Endometrial microvascular endothelial cells (primary cell): ENCODE data around the gene POLN. TPM values are rescaled to one million over a fixed set of nuclear protein-coding genes. Genes with fewer than 3 reads are reported as not detected.
"Not testable (repeated sequence)": the region's sequence is repeated elsewhere in the genome, so short reads cannot be mapped to it uniquely, and the experiment has no call there.

Source experiments
- in situ Hi-C: cut with HindIII; loops from 2 replicates; pipeline ENCODE4 v1.10.0; 2017; ENCODE audit warnings: low sequenced_read_pairs, low pct_unique_long_range_greater_than_20kb; ENCODE audit errors: inconsistent ontology term
- total RNA-seq: library from RNA; depleted of rRNA; stranded (reverse); fragments of >200 nt; gene quantifications from one replicate; pipeline ENCODE4 v1.2.3, GENCODE V29; 2015; ENCODE audit errors: inconsistent ontology term

The POLN gene
- total RNA-seq, 1 donor from 2014 or later = 2.3 TPM

DNA sequence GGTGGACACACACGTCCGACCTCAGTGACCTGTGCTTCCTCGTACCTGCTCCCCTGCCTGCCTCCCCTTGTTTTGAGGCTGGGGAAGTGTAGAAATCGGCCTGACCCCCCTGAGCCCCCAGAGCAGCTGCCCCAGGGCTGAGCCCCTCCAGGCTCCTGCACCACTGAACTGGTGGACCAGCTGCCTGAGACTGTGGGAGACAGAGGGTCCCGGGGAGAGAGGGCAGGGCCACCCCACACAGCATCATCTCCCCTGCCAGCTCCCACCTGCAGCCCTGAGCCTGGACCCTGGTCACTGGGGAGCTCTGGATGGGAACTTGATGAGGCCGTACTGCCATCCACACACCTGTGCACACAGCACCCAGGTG lies 197.8 kb downstream of the POLN start:
- in situ Hi-C loops = no loop called here

DNA sequence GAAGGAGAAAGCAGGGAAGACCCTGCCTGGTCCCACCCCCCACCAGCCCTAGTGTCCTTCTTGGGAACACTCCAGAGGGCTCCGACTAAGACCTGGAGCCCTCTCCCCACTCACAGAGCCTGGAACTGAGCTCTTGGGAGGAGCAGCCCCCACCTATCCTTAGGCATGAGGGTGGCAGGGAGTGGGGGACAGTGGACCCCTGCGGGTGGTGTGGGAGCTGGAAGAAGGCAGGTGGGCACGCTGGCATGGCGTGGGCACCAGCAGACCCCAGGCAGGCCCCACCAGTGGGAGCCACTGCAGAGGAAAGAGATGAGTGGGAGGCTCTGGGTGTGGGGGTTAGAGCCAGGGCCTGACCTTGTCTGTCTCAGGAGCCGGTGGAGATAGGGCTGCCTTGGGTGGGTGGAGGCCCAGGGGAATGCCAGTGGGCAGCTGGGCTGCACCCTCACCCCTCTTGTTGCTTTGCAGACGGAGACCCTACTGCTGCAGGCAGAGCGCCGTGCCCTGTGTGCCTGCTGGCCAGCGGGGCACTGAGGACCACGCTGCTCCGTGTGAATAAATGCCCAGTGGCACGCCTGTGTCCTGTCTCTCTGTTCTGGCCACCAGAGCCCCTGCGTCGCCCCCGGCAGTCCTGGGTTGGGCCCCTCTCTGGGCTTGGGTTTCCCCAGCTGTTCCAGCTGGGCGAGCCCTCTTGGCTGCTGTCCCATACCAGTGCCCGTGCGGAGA lies 198.4 kb downstream of the POLN start:
- in situ Hi-C loops = no loop called here

DNA sequence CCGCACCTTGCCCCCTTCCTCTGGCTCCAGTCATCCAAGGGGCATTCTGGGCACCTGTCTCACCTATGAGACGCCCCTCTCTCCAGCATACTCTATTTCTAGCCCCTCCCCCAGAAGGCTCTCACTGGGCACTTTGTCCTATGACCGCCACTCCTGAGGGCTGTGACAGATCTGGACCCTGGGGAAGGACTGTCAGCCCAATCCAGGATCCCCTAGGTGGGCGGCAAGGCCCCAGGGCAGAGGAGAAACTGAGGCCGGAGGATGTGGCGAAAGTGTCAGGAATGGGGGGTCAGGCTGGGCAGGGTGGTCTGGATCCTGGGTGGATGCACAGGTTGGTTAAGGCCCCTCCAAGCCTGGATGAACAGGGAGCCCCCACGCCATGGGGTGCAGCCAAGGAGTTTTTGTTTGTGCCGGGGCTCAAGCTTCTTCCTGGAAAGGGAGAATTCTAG lies 198.9 kb downstream of the POLN start:
- in situ Hi-C loops = no loop called here

DNA sequence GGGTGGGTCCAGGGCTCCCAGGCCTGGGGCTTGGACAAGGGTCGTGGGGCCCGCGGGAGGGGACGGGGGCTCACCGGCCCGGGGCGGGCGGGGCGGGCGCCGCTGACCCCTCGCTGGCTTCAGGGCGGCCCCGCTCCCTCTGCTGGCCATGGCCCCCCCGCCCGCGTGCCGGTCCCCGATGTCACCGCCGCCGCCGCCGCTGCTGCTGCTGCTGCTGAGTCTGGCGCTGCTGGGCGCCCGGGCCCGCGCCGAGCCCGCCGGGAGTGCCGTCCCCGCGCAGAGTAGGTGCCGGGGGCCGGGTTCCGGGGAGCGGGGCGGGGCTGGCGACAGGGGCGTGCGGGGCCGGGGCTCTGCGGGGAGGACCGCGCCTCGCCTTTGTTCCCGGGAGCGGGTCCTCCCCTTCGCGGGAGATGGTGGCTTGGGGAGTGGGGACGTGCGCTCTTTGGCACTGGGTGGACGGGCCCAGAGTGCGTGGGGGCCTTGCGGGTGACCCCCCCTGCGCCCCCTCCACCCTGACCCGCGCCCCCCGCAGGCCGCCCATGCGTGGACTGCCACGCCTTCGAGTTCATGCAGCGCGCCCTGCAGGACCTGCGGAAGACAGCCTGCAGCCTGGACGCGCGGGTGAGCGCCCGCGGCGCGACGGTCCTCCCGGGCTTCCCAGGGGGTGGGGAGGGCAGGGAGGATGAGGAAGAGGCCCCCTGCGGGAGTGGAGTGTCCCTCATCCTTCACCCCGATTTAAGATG lies 199.5 kb downstream of the POLN start:
- in situ Hi-C loops = no loop called here

DNA sequence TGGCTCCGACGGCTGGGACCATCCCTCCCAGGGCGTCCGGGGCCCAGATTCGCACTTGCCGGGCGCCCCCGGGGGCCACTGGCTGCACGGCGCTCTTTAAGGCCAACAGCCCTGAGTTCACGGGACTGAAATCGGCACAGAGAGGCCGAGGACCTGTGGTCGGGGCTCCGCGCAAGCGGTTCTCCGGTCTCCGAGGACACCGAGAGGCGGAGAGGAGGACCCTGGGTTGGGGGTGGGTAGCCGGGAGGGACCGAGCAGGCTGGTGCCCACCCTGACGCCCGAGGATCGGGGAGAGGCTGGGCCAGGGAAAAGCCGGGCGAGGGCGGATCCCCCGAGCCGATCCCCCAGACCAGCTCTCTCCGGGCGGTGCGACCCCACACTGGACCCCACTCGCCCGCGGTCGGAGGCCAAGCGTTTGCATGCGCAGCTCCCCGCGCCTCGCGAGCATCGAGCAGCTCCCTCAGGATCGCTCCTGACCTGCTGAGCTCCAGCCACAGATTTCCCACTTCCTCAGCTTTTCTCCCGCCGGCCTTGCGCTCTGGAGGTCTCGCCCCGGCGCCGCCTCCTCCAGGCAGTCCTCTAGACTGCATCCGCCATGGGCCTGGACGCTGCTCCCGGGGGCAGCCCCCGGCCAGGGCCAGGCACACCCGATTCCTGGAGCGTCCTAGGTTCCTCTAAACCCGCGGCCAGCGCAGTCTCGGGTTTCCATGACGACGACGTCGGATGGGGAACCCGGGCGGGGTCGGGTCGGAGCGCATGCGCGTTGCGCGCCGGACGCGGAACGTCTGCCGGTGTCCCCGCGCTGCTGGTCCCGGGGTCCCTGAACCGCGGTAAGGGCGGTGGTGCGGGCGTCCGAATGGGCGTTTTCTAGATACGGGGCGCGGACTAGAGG lies 200.4 kb downstream of the POLN start:
- in situ Hi-C loops = no loop called here

DNA sequence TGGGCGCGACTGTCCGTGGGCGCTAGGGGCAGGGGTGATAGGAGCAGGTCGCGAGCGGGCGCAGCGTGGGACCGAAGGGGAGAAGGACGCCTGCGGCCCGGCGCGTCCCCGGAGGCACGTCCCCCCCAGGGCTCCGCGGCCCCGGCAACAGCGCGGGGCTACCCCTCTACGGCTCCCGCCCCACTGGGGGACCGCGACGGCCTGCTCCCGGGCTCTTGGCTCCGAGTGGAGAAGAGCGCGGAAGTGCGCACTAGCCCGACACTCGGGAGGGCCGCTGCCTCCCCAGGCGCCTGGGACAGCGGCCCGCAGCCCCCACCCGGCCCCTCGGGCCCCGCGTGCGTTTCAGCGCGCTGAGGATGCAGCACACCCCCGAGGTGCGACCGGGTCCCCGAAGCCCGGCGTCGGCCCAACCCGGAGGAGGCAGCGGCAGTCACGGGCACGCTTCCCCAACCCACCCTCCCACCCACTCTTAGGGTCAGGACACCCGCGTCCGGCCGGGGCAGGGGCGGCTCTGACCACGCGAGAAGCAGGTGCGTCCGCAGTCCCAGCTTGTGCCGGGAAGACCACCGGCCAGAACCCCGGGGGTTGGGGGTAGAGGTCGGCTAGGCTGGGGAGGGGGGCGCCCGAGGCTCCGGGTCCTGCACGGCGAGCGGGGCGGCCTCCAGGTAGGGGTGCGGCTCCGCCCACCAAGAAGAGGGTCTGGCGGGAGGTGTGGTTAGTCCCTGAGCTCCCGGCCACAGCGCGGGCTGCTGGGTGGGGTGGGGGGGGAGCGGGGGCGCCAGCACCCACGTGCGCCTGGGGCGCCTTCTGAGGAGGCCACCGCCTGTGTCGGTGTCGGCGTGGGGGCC lies 201.3 kb downstream of the POLN start:
- in situ Hi-C loops = no loop called here

DNA sequence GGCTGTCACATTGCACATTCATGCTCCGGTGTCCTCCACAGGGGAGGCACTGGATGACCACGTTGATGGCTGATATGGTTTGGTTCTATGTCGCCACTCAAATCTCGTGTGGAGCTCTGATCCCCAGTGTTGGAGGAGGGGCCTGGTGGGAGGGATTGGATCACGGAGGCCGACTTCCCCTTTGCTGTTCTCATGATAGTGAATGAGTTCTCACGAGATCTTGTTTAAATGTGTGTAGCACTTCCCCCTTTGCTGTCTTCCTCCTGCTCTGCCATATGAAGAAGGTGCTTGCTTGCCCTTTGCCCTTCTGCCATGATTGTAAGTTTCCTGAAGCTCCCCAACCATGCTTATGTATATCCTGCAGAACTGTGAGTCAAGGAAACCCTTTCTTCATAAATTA lies 205.1 kb downstream of the POLN start:
- in situ Hi-C loops = no loop called here

DNA sequence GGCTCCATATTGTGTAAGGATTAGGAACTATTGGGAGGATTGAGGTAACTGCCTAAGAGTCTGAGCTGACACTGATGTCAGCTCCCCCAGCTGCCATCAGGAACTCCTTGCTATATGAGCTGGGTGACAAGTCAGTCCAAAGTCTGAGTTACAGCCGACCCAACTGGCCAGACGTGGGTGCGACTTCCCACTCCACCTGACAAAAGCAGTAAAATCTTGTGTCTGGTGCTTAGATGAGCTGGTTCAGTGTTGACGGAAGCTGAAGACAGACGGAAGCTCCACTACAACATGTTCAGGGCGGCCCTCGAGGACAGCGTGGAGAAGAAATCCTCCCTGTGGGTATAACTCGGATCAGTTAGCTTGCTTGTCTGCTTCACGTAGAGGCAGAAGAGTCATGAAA lies 205.6 kb downstream of the POLN start:
- in situ Hi-C loops = no loop called here

DNA sequence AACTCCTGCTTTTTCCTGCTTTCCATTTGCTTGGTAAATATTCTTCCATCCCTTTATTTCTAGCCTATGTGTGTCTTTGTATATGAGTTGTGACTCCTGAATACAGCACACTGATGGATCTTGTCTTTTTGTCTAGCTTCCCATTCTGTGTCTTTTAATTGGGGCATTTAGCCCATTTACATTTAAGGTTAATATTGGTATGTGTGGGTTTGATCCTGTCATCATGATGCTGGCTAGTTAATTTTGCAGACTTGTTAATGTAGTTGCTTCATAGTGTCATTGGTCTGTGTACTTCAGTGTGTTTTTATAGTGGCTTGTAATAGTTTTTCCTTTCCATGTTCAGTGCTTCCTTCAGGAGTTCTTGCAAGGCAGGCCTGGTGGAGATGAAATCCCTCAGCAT lies 210.8 kb downstream of the POLN start:
- in situ Hi-C loops = not testable (repeated sequence)

DNA sequence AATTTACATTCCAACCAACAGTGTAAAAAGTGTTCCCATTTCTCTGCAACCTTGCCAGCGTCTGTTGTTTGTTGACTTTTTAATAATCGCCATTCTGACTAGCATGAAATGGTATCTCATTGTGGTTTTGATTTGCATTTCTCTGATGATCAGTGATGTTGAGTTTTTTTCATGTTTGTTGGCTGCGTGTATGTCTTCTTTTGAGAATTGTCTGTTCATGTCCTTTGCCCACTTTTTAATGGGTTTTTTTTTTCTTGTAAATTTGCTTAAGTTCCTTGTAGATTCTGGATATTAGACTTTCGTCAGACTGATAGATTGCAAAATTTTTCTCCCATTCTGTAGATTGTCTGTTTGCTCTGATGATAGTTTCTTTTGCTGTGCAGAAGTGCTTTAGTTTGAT lies 214.8 kb downstream of the POLN start:
- in situ Hi-C loops = not testable (repeated sequence)

DNA sequence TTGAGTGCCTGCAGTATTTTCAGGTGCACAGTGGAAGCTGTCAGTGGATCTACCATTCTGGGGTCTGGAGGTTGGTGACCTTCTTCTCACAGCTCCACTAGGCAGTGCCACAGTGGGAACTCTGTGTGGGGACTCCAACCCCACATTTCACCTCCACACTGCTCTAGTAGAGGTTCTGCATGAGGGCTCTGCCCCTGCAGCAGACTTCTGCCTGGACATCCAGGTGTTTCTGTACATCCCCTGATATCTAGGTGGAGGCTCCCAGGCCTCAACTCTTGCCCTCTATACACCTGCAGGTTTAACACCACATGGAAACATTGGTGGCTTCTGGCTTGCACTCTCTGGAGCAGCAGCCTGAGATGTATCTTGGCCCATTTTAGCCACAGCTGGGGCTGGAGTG lies 216.1 kb downstream of the POLN start:
- in situ Hi-C loops = no loop called here

DNA sequence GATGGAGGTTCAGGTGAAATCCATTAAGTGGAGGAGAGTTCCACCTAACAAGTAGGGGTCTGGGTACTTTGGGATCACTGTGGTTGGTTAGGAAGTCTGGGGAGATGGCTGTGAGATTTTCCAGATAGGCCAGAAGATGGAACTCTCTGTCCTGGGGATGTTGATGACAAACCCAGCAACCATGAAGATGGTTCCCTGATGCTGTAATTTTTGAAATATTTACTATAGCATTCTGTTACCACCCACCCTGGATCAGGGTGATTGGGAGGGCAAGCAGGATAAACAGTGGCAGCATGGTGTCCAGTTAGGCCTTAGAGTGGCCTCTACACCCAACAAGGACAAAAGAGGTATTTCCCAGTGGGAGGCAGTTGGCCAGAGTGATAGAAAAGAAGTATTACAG lies 217.2 kb downstream of the POLN start:
- in situ Hi-C loops = no loop called here

Other genes with a start within 250 kb of the POLN start
- gene NELFA, start 233.1 kb downstream of the POLN start, total RNA-seq = 27.2 TPM
- gene NAT8L, start 182.8 kb downstream of the POLN start, total RNA-seq = not detected
- gene HAUS3, start within 50 bp of the POLN start, total RNA-seq = 19.2 TPM
- 77.6 TPM for gene MXD4, start 20.0 kb upstream of the POLN start, total RNA-seq
- 12.3 TPM for gene ZFYVE28, start 176.5 kb upstream of the POLN start, total RNA-seq
- gene CFAP99, start 176.8 kb upstream of the POLN start, total RNA-seq = not detected
- gene RNF4, start 227.0 kb upstream of the POLN start, total RNA-seq = 74.1 TPM